ENCODE measurements around the gene KAZN. TPM values are rescaled to one million over a fixed set of nuclear protein-coding genes. Genes with fewer than 3 reads are reported as not detected.
A peak's percentile ranks its signal among the peaks of the same experiment; 100 is the strongest.

The KAZN gene
- total RNA-seq, 1 donor from 2014 or later: 0.60 TPM

- DNase-seq (ENCODE audit: low read depth in 2 of 2): no peak
These were observed 556.7 kb downstream of the KAZN start for GRCh38 chr1:15155191-15155590.

DNA sequence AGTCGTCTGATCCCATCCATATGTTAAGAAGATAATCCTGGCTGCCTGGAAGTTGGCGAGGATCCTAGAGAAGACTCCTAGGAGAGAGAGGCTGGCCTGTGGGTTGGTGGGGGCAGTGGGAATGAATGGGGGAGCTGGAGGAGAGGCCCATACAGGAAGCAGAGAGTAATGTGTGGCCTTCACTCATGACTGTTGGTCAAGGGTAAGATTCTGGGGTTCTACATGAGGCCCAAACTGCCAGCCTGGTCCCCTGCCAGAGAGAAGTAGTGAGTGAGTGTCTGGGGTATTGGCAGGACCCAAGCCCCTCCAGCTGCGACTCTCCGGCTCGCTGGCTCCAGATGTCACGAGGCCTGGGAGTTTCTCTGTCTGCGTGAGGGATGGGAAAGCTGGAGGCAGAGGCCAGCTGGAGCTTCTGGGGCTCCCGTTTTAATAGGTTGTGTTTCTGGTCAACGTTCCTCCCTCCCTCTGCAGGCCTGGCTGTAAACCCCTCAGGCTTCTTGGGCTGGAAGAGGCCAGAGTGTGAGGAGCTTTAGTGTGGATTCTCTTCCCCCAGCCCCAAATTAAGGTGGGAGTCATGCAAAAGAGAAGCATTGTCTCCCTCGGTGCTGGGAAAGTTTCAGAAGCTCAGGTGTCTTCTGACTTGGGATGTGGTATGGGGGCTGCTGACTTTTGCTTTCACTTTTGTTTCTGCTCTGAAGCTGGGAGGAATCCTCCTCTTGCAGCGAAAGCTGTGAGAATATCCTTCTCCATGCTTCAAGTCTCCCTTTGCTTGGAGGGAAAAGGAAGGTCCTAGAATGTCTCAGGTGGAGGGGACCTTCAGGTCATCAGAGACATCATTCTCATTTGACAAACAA, 557.6 kb downstream of the KAZN start:
- DNase-seq (ENCODE audit: low read depth in 2 of 2): peak in 1 of 2 donors; percentile 30

- no peak for DNase-seq (ENCODE audit: low read depth in 2 of 2)
These were observed 558.4 kb downstream of the KAZN start for GRCh38 chr1:15156807-15157380.

DNA sequence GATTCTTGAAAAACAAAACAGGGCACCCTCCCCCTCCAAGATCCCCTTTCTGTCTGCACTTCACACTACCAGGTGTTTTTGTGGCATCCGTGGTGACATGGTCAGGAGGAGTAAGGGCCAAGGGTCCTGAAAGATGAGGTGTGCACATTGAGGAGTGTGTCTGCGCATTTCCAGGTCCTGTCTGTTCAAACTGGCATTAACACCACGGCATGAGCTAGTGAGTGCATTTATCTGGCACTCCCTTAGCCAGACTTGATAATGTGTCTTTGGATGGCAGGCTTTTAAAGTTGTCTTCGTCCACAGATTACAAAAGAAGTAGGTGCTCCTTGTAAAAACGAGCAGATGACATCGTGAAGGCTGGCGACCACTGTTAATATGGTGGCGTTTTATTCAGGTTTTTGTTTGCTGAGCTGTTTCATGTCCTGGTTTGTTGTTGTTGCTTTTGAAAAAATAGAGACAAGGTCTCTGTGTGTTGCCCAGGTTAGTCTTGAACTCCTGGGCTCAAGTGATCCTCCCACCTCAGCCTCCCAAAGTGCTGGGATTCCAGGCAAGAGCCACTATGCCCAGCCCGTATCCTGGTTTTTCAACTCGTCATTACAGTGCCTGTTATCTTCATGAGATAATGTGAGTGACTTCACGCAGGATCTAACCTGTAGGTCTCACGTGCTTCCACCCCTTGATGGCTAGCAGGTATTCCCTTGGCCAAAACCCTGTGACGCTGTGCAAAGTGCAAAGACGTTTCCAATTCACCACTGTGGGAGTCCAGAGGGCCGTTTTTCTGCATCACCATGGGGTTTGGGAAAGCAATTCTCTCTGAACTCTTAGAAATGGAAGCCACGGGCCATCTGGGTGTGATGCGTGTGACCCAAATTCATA, 559.3 kb downstream of the KAZN start:
- no peak for DNase-seq (ENCODE audit: low read depth in 2 of 2)

DNA sequence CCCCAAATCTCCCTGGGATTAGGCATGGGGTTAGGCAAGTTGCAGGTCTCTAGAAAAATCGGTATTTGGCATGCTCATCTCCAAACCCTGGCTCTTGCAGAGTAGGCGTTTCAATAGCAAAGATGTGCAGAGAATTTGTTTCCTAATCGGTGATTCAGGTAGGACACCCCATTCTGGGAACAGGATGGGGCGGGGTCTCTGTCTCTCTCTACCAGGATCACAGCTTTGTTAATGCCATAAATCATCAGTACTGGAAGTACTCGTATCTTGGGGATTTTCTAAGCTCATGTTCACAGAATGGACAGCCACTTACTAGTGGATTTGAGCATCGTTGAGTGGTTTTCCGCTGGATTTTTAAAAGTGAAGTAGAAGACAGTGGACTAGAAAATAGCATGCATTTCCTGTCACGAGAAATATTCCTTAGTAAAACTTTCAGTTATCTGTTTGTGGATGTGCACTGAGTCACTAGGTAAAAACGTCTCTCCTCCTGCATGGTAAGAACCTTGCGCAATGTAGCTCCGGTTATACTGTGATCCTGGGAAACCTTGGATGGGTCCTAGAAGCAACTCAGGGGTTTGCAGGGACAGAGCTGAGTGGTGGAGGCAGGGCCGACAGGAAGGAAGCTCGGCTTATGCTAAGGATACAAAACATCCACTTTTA, 560.2 kb downstream of the KAZN start:
- DNase-seq (ENCODE audit: low read depth in 2 of 2): peak in 1 of 2 donors; percentile 71

GRCh38 chr1:15159166-15159555, 560.7 kb downstream of the KAZN start:
- DNase-seq (ENCODE audit: low read depth in 2 of 2): no peak

- no peak for DNase-seq (ENCODE audit: low read depth in 2 of 2)
These were observed 562.1 kb downstream of the KAZN start for GRCh38 chr1:15160626-15161025.

DNA sequence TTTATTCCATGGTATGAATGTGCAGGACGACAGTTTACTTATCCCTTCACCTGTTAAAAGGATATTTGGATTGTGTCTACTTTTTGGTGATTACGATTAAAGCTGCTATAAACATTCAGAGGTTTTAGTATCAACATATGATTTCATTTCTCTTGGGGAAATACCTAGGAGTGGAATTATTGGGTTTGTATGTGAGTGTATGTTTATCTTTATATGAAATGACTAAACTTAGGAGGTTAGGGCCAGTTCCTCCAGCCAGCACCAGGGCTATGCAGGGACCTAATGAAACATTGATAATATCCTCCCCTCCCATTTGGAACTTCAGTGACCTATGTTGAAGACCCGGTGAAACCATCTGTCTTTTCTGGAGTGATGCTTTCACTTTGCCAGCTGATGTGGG, 568.9 kb downstream of the KAZN start:
- DNase-seq (ENCODE audit: low read depth in 2 of 2): peak in 1 of 2 donors; percentile 65
